ENCODE data around the gene TUBB6.

- TF ChIP-seq CTCF (conservative IDR thresholded peaks at IDR 0.05 in 1 of 2, IDR thresholded peaks at IDR 0.05 in 1 of 2; ENCODE audit: extremely low read depth in 1 of 2, insufficient read depth in 1 of 2, low read depth in 1 of 2, low read length in 2 of 2) (no peak), EZH2 (IDR thresholded peaks at IDR 0.05; ENCODE audit: borderline replicate concordance, low read length) (no peak)
Measured at GRCh38 chr18:12288403-12288755, 19.7 kb upstream of the TUBB6 start.

Measured in mammary epithelial cell (primary cell).